NCI-H2107 treated with DMSO at 0.1 percent for 48 hours (cell line): ENCODE results near the gene DNAJC15.
"Not testable (repeated sequence)": the region's sequence is repeated elsewhere in the genome, so short reads cannot be mapped to it uniquely, and the experiment has no call there.

Experiments
- DNase-seq: peaks from one replicate; lab custom pipeline; 2025; ENCODE audit not compliant: unreplicated experiment; lab: John Stamatoyannopoulos, UW

The DNAJC15 gene

GRCh38 chr13:43044720-43045301 lies 21.4 kb downstream of the DNAJC15 start:
- DNase-seq: no peak

GRCh38 chr13:43045302-43045773 lies 22.0 kb downstream of the DNAJC15 start:
- DNase-seq: not testable (repeated sequence)

GRCh38 chr13:43046259-43046658 lies 22.9 kb downstream of the DNAJC15 start:
- DNase-seq: no peak

GRCh38 chr13:43054803-43055802 lies 31.7 kb downstream of the DNAJC15 start:
- no peak for DNase-seq

- DNase-seq: peak; percentile 63
Observed at GRCh38 chr13:43057653-43058317, 34.4 kb downstream of the DNAJC15 start.

- no peak for DNase-seq
Observed at GRCh38 chr13:43058318-43058674, 34.9 kb downstream of the DNAJC15 start.

GRCh38 chr13:43058831-43059230 lies 35.4 kb downstream of the DNAJC15 start:
- DNase-seq: no peak

GRCh38 chr13:43059779-43060178 lies 36.4 kb downstream of the DNAJC15 start:
- not testable (repeated sequence) for DNase-seq

- DNase-seq: not testable (repeated sequence)
Observed at GRCh38 chr13:43060806-43061205, 37.4 kb downstream of the DNAJC15 start.

GRCh38 chr13:43061496-43062280 lies 38.3 kb downstream of the DNAJC15 start:
- no peak for DNase-seq

GRCh38 chr13:43071824-43072223 lies 48.4 kb downstream of the DNAJC15 start:
- DNase-seq: no peak

GRCh38 chr13:43072394-43072793 lies 49.0 kb downstream of the DNAJC15 start:
- DNase-seq: no peak

GRCh38 chr13:43074824-43075510 lies 51.6 kb downstream of the DNAJC15 start:
- no peak for DNase-seq

- not testable (repeated sequence) for DNase-seq
Observed at GRCh38 chr13:43075511-43075902, 52.1 kb downstream of the DNAJC15 start.

- DNase-seq: no peak
Observed at GRCh38 chr13:43077046-43077445, 53.7 kb downstream of the DNAJC15 start.

GRCh38 chr13:43077461-43077860 lies 54.1 kb downstream of the DNAJC15 start:
- DNase-seq: no peak

- DNase-seq: no peak
Observed at GRCh38 chr13:43077906-43078305, 54.5 kb downstream of the DNAJC15 start.

GRCh38 chr13:43078399-43078798 lies 55.0 kb downstream of the DNAJC15 start:
- DNase-seq: no peak

- no peak for DNase-seq
Observed at GRCh38 chr13:43079392-43079931, 56.1 kb downstream of the DNAJC15 start.

GRCh38 chr13:43080199-43080598 lies 56.8 kb downstream of the DNAJC15 start:
- no peak for DNase-seq
